GM18519 (cell line): Measurements from ENCODE around the gene NELFA.

Experiments used
- ATAC-seq: cut with Tn5 transposase; IDR thresholded peaks from one replicate; pipeline ENCODE4 v1.9.1; 2021; ENCODE audit warnings: mild to moderate bottlenecking, moderate library complexity; ENCODE audit not compliant: unreplicated experiment, low FRiP score

Gene NELFA

DNA sequence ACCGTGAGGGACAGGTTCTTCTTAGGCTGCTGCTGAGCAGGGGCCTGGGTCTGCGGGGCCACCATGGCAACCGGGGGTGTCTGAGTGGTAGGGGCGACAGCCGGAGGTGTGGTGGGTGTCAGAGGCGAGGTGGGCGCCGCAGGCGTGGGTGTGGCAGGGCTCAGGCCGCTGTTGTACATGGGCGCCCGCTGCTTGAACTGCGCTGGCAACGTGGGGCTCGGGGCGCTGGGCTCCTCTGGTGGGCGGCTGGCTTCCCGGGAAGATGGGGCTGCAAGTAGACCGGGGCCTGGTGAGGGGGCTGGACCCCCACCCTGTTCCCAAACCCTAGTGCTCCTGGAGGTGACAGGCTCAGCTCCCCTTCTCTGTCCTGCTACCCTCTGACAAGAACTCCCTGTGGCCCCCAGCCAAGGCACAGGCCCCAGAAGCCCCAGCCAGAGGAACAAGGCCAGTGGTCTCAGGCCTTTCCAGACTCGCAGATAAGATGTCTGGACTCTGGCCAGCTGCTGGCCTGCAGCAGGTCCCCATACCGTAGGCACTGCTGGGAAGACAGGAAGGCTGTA is 24.8 kb downstream of the NELFA start:
- ATAC-seq: no peak

DNA sequence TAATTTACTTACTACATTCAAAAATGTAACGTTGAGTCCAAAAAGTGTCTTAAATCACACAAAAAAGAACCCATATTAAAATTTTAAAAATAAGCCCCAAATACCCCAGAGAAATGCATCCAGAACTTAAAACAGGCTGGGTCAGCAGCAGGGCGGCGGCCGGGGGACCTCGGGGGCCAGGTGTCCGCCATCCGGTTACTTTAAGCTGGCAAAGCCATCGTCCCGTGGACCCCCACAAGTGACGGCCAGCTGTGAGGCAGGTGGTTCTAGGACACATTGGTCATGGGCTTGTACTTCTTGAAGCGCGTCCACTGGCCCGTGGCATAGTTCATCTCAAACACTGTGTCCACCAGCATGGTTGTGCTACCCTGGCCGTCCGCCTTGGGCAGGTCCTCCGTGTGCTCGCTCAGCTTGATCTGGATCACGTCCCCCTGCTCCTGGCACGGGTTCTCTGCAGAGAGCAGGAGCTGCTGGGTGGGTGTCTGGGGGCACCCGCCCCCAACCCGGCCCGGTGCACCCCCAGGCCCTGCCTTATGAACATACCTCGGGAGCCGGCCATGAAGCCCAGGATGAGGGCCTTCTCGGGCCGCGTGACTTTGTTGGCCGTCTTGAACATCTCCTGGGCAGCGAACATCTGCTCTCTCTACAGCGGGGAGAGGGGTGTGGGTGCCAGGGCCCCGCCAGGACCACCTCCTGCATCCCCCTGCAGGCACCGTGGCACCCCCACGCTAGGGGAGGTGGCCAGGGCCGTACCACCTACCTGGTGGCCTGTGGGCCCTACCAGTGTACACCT is 25.5 kb downstream of the NELFA start:
- no peak for ATAC-seq

DNA sequence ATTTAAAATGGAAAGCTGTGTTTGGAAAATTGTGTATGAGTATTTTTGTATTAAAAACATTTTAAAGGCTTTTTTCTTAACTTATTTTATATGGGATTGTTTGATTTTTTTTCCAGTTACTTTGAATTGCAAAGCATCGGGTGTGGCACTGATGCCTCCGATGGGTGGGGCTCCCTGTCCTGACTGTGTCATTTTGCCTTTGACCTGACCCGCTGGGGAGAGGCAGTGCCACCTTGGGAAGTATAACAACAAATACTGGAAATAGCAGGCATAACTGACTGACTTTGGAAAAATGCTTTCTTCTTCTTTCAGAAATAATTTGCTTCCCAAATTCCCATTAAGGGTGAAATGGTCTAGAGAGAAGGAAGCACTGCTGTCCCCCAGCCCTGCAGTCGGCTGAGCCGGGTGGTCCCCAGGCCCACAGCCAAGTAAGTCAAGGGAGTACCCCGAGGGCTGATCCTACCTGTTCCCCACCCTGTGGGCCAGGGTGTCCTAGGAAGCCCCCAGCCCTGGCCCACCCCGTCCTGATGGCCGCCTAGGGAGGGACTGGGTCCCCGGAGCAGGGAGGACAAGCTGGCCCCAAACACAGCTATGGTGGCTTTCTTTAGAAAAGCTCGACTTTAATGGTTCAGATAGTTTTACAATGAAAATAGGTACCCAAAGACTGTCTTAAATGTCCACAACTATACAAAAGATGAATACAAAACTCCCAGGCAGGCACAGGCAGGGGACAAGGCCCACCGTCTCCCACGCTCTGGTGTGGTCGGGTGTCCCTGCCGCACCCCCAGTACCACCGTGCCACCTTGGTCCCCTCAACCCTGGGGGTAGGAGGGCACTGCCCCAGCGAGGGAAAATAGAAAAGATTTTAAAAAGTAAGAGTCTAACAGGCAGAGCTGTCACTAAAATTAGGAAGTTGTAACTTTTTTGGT is 26.4 kb downstream of the NELFA start:
- ATAC-seq: no peak

DNA sequence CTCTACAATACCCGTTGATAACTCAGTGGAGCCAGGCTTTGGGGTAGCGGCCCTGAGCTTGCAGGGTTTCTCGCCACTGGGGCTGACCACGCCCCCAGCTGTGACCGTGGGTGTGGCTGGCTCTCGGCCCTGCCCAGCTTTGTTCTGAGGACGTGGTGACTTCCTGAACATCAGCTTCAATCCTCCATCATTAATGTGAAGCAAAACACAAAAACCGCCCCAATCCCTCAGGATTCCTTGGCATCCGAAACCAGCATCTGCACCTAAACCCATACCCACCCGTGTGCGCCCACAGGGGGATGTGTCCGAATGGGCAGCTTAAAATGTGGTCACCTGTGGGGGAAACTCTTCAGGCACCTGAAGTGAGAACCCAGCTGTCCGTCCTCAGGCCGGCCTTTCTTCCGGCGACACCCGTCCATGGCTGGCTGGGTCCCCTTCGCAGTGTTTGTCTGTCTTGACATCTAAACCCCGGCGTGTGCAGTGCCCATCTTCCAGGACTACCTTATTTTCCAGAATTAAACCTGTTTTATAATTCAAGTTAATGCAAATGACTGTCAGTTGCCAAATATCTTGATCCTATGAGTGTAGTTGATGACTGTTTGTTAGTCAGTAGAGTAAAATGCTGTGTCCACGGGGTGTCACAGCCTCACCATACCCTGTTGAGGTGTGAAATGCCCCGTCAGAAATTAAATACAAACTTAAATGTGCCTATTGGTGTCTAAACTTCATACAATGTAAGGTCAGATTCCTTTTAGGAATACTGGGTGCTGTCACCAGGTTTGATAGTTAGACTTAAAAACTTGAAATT is 27.3 kb downstream of the NELFA start:
- no peak for ATAC-seq

DNA sequence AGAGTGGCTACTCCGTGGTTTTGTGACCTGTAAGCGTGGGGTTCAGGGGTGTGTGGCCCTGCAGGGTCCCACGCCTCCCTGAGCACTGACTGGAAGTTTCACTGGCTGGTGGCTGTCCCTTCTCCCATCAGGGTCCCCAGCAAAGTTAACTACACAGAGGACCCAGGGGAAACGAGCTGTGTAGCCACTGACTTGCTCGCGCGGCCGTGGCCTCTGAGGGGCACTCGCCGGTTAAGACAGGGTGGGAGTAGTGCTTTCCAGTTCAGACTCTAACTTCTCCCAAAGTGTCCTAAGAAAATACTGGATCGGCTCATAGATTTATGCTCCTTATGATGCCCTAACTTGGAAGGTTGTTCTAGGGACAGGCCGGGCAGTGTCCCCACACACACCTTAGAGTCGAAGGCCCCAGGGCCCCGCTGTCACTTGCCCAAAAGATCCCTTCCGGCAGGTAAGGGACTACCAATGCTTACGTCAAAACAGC is 28.2 kb downstream of the NELFA start:
- ATAC-seq: no peak

DNA sequence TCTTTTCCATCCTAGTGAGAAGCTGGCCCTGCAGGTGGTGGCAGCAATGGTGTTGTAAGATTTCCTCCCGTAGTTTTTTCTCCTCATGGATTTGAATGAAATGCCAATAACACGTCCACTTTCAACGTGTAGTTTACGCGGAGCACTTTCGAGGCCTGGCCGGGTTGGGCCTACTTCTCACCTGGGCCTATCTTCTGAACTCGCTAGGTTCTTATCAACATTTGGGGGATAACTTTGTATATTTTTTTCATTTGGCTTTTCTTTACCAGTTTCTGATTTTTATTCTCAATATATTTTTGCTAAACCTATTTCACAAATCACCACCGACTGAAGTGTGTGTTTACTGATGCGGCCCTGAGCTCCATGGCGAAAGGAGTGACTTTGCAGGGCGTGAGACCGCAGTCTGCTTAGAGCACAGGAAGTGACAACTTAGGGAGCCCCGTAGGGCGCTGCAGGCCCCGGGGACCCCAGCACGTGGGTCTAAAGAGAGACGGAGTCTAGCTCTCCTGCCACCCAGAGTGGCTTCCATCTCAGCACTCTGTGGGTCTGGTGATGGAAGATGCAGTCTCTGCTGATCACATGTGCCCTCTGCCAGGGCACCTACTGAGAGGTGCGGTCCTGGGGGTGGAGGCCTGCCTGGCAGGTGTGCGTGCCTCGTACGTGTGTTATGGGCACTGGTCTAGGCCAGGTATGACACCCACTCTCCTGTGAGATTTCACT is 29.1 kb downstream of the NELFA start:
- no peak for ATAC-seq

DNA sequence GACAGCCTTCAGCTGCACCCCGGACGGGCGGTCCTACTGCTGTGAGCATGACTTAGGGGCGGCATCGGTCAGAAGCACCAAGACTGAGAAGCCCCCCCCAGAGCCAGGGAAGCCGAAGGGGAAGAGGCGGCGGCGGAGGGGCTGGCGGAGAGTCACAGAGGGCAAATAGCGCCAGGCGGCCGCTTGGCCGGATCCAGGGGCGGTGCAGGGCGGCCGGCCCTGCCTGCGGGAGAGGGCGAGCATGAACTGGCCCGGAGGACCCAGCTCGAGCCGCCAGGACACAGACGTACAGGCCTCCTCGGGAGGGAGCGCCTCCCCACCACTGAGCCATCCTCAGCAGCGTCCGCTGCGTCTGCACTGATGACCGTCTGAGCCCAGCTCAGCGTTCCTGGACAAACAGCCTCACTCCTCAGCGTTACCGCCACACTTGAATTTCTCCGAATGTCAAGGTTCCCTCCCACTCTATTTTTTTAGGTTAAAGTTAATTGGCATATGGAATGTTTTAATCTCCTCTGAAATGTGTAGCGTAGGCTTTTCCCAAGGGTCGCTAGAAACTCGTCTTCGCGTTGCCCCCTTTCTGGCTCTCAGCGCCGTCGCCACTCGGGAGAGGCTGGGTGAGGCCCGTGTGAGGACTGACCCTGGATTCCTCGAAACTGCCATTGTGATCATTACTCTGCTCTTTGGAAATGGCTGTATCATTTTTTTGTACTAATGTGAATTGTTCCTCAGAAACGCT is 29.9 kb downstream of the NELFA start:
- ATAC-seq: no peak

DNA sequence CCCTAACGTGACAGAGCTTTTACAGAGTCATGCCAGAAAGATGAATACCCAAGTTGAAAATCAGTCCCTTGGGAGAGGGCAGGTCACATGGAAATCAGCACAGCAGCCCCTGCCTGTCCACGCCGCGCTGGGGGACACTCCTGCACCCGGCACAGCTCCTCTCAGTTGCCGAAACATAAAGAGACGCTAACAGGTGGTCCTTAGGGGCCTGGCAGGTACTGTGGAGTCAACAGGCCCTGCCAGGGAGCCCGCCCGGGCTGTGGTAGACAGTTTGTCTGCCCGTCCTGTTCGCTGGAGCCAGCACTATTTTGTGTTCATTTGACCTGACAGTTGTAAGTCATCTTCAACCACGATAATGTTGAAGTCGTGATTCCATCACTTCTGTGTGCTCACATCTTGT is 30.5 kb downstream of the NELFA start:
- ATAC-seq: no peak

DNA sequence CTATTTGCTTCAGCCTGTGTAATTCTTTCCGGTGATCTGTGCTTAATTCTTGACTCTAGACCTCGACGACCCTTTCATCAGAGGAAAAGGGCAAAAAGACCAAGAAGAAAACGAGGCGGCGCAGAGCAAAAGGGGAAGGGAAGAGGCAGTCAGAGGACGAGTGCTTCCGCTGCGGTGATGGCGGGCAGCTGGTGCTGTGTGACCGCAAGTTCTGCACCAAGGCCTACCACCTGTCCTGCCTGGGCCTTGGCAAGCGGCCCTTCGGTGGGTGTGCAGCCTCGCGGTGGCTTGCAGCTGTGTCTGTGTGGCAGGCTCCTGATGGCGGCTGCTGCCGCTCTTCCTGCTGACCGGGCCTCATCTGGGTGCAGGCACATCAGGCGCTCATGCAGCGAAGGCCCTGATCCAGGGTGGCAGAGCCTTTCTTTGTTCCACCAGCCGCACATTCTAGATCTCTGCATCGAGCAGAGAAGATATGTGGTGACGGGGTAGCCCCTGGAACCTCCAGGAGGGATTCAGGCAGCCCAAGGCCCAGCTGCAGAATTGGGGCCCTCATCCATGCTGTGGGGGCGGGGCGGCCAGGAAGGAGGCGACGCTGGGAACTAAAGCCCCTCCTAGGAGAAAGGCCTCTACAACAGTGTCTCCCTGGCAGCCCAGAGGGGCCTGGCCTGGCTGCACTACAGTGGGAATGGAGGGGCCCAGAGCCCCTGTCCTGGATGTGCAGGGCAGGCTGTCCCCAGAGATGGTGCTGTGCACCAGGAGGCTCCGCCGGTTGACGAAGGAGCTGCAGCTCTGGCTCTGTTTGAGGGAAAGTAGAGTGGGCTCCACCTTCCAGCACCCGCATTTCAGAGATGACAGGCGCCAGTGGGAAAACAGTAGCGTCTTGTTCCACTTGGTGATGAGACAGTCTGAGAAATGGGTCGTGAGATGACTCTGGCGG is 32.1 kb downstream of the NELFA start:
- no peak for ATAC-seq

DNA sequence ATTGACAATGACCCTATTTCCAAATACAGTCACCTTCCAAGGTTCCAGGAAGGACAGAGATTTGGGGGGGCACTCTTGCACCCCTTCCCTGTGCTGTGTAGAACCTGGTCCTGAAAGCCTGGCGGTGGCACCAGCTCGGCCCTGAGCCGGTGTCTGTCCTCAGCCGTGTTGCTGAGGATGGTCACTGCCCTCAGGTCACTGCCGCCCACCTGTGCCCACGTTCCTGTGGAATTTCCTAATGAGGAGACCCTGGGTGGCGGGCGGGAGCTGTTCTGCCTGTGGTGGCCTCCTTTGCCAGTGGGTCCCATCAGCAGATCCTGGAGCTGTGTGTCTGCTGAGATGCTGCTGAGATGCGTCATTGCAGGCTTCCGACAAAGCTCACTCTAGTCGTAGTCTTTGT is 32.9 kb downstream of the NELFA start:
- no peak for ATAC-seq

DNA sequence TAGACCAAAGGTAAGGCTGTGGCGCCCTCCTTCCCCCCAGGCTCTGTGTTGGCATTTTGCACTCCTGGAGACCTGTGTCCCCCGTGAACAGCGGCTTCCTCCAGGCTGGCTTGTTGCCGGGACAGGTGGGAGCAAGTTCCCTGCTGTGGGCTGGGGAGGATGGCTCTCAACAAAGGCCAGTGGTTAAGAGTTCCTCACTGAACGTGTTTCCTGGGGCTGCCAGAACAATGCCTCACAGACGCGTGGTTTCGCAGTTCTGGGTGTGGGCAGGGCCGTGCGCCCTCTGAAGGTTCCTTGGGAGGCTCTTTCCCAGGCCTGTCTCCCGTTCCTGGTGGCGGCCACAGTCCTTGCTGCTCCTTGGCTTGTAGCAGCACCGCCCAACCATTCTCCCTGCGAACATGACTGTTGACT is 33.4 kb downstream of the NELFA start:
- ATAC-seq: no peak

DNA sequence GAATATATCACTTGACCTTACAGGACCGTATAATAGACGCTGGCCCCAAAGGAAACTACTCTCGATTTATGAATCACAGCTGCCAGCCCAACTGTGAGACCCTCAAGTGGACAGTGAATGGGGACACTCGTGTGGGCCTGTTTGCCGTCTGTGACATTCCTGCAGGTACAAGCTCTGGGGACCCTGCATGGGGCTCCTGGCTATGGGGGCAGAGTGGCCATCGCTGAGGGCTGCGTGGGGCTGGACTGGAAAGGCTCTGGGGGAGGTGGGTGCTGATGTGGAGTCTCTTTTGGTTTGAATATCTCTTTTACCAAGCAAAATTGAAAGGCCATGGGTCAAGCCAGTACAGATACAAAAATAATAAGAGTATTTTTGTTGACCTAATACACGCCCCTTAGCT is 33.9 kb downstream of the NELFA start:
- ATAC-seq: no peak

DNA sequence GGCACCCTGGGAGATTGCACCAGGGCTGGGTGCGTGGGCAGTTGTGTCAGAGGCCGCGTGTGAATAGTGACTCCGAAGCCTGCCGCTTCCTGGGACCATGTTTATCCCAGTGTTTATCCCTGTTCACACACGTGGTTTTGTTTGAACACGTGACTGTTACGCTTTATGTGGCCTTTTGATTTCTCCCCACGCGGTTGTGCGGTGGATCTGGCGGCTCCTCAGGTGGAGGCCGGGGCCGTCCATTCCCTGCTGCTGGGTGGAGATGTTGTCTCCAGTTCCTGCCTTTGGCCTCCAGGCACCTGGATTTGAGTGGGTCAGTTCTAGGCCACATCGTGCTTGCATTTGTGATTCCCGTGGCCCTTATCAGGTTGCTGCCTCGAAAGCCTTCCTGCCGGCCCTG is 35.1 kb downstream of the NELFA start:
- no peak for ATAC-seq

DNA sequence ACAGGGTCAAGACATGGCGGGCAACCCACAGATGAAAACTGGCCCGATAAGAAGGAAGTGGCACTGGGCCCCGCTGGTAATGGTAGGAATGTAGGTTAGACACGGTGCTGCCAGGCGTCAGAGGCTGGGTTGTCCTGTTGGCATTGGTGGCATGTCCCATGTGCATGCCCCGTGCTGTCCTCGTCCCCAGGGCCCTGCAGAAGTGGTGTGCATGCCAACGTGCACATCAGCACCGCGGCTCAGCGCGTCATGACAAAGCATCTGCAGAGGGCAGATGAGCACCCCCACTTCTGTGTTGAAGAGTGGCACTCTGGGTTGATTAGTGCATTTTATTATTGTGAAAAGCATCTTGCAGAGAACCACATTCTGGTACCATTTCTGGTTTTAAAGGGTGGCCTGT is 35.6 kb downstream of the NELFA start:
- ATAC-seq: no peak

DNA sequence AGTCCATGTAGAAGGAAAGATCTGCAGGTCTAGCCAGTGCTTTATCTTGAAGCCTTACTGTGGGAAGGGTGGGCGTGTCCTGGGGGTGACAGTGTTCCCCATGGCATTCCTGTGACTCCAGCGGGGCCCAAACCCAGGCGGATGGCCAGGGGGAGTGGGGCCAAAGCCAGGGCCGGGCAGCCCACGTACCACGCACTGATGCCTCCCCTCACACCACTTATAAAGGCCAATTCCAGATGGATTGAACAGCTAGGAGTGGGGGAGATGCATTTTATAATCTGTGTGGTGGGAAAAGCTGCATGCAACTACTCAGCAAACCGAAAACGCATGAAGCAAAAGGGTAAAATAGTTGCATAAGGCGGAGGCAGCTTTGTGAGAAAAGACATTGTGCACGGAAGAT is 36.4 kb downstream of the NELFA start:
- no peak for ATAC-seq

DNA sequence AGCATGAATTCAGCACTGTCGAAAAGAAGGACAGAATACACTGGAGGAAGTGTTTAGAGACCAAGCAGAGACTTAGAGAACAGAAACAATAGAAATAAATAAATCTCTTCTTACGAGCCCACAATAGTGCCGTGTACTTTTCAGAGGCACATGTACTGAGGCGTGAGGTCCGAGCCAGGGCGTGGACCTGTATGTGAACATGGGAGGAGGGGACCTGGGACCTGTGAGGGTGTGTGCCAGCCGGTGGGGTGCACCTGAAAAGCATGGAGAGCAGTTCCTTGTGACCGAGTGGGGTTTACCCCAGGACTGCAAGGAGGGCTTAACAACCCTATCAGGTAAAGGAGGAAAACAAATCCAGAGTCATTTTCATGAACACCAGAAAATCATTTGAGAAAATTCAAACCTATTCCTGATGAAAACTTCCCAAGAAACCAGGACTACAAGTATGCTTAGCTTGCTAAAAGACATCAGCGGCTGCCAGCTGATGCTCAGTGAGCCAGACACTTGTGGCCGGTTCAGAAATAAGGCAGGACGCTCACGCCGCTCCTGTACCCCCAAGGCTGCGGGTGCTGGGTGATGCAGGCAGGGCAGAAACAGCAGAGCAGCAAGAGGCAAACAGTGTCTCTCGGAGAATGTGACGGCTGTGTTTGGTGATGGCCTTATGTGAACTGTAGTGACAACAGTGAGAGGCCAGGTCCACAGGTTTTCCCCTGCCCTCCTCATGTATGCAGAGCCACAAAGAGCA is 37.1 kb downstream of the NELFA start:
- no peak for ATAC-seq

DNA sequence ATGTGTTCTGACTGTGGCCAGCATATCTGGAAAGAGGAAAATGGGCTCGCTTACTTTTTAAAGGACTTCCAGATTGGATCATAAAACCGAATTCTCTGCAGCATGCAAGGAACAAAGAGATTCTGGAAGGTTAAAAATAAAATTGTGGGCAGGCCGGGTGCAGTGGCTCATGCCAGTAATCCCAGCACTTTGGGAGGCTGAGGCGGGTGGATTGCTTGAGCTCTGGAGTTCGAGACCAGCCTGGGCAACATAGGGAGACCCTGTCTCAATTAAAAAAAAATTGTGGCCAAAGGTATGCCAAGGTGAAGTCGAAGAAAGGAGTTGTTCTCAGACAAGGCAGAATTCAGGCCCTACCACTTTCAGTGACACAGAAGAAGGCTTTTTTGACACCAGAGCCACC is 37.8 kb downstream of the NELFA start:
- no peak for ATAC-seq
